Peyer's patch (tissue), 4 donors: ENCODE measurements around the gene STK32A.

Experiments used
- POLR2A ChIP-seq, 2 donors: fragments of 450-650 bp; IDR thresholded peaks; one replicate each; pipeline ENCODE4 v1.5.1; 2017; ENCODE audit warnings: antibody characterized with exemption in 2 of 2, mild to moderate bottlenecking in 2 of 2, moderate library complexity in 2 of 2
- TF ChIP-seq, protein P1 (sequence below), 6 experiments: fragments of 450-650 bp in 4 of 6; fragments of 200-600 bp in 2 of 6; sonication (generic) in 1 of 6; IDR thresholded peaks; one replicate each; pipeline ENCODE4 v1.5.1; 2017 to 2019; ENCODE audit warnings: antibody characterized with exemption in 6 of 6, mild to moderate bottlenecking in 3 of 6, moderate library complexity in 1 of 6

DNA sequence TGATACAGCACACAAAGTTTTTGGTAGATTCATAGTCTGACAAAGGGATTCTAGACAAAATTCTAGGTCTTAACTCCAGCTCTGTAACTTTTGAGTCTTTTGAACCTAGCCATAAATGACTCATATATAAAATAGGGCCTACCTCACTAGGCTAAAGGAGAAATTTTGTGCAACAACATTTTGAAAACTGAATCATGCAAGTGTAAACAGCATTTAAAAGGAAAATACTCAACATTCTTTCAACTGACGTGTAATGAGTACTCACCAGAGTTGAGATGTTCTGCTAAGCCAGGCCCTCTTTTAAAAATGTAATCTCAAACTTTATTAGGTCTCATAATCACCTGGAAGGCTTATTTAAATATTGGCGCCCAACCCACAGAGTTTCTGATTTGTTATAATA, 113.2 kb downstream of the STK32A start:
- TF ChIP-seq, protein P1, sequence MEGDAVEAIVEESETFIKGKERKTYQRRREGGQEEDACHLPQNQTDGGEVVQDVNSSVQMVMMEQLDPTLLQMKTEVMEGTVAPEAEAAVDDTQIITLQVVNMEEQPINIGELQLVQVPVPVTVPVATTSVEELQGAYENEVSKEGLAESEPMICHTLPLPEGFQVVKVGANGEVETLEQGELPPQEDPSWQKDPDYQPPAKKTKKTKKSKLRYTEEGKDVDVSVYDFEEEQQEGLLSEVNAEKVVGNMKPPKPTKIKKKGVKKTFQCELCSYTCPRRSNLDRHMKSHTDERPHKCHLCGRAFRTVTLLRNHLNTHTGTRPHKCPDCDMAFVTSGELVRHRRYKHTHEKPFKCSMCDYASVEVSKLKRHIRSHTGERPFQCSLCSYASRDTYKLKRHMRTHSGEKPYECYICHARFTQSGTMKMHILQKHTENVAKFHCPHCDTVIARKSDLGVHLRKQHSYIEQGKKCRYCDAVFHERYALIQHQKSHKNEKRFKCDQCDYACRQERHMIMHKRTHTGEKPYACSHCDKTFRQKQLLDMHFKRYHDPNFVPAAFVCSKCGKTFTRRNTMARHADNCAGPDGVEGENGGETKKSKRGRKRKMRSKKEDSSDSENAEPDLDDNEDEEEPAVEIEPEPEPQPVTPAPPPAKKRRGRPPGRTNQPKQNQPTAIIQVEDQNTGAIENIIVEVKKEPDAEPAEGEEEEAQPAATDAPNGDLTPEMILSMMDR (IDR thresholded peaks at IDR 0.05): no peak
- TF ChIP-seq POLR2A (IDR thresholded peaks at IDR 0.05): no peak
